ENCODE measurements around the gene NALF2. TPM values are rescaled to one million over a fixed set of nuclear protein-coding genes. Genes with fewer than 3 reads are reported as not detected.

Gene NALF2
- total RNA-seq, 1 experiment from 2014 or later, result not detected

- Histone ChIP-seq H3K4me2 (ENCODE audit: low read length) (no peak overlapping the region), H3K27me3 (ENCODE audit: low read length) (peaks cover 24% of the 10 kb centered on the region), H3K9ac (ENCODE audit: low read length) (no peak overlapping the region), H3K9me2 (replicated peaks; ENCODE audit: low read length) (no peaks in the 10 kb centered on the region), H2AFZ (ENCODE audit: low read length) (no peak overlapping the region), H4K20me1 (ENCODE audit: low read length) (no peaks in the 10 kb centered on the region), H3K9me3 (ENCODE audit: low read length) (no peaks in the 10 kb centered on the region), H3K4me3 (ENCODE audit: low read length) (no peak overlapping the region), H3K36me3 (ENCODE audit: low read depth, low read length) (no peaks in the 10 kb centered on the region), H3F3A (ENCODE audit: low read length, unreplicated experiment) (no peaks in the 10 kb centered on the region), H3K4me1 (ENCODE audit: insufficient read depth, low read length) (no peaks in the 10 kb centered on the region), H3K27ac (ENCODE audit: low read length) (no peak overlapping the region), H3K79me2 (ENCODE audit: low read length) (no peaks in the 10 kb centered on the region)
- no peak for DNase-seq
- no peak for TF ChIP-seq EZH2 (IDR thresholded peaks at IDR 0.05; ENCODE audit: low read length, unreplicated experiment)
- no peak for TF ChIP-seq CTCF (conservative IDR thresholded peaks at IDR 0.05; ENCODE audit: low read depth, low read length)
- TF ChIP-seq EZH2phosphoT487 (IDR thresholded peaks at IDR 0.05; ENCODE audit: borderline replicate concordance, low read length), result no peak
- intact Hi-C loops (cut with micrococcal nuclease), result no loop called here
- ATAC-seq, result no peak
- ChIA-PET CTCF (no interaction called here), POLR2A (ENCODE audit: unreplicated experiment) (no interaction called here)
- BruUV-seq (replicated peaks), result no TSS peak
These were observed 3.3 kb downstream of the NALF2 start for GRCh38 chrX:69507500-69507789.

- Histone ChIP-seq H2AFZ (ENCODE audit: low read length) (no peak overlapping the region), H3F3A (ENCODE audit: low read length, unreplicated experiment) (no peaks in the 10 kb centered on the region), H3K36me3 (ENCODE audit: low read depth, low read length) (no peaks in the 10 kb centered on the region), H4K20me1 (ENCODE audit: low read length) (no peaks in the 10 kb centered on the region), H3K4me2 (ENCODE audit: low read length) (no peak overlapping the region), H3K9me2 (replicated peaks; ENCODE audit: low read length) (no peaks in the 10 kb centered on the region), H3K27me3 (ENCODE audit: low read length) (peaks cover 24% of the 10 kb centered on the region), H3K27ac (ENCODE audit: low read length) (no peak overlapping the region), H3K79me2 (ENCODE audit: low read length) (no peaks in the 10 kb centered on the region), H3K4me1 (ENCODE audit: insufficient read depth, low read length) (no peaks in the 10 kb centered on the region), H3K4me3 (ENCODE audit: low read length) (no peak overlapping the region), H3K9ac (ENCODE audit: low read length) (no peak overlapping the region), H3K9me3 (ENCODE audit: low read length) (no peaks in the 10 kb centered on the region)
- no TSS peak for BruUV-seq (replicated peaks)
- TF ChIP-seq EZH2phosphoT487 (IDR thresholded peaks at IDR 0.05; ENCODE audit: borderline replicate concordance, low read length) (no peak), CTCF (conservative IDR thresholded peaks at IDR 0.05; ENCODE audit: low read depth, low read length) (no peak), EZH2 (IDR thresholded peaks at IDR 0.05; ENCODE audit: low read length, unreplicated experiment) (no peak)
- POLR2A ChIA-PET (ENCODE audit: unreplicated experiment), result no interaction called here
- CTCF ChIA-PET, result no interaction called here
- DNase-seq (no peak), ATAC-seq (no peak)
- intact Hi-C loops (cut with micrococcal nuclease), result no loop called here
These were observed 4.5 kb downstream of the NALF2 start for GRCh38 chrX:69508610-69509009.

- H3K79me2 ChIP-seq (ENCODE audit: low read length), result no peaks in the 10 kb centered on the region
- no peak overlapping the region for H3K4me3 ChIP-seq (ENCODE audit: low read length)
- no peak overlapping the region for H2AFZ ChIP-seq (ENCODE audit: low read length)
- DNase-seq (no peak), ATAC-seq (no peak)
- H3K27ac ChIP-seq (ENCODE audit: low read length), result no peak overlapping the region
- no peaks in the 10 kb centered on the region for H3K9me3 ChIP-seq (ENCODE audit: low read length)
- no peaks in the 10 kb centered on the region for H3K9me2 ChIP-seq (replicated peaks; ENCODE audit: low read length)
- POLR2A ChIA-PET (ENCODE audit: unreplicated experiment), result no interaction called here
- peaks cover 14% of the 10 kb centered on the region for H3K27me3 ChIP-seq (ENCODE audit: low read length)
- no peaks in the 10 kb centered on the region for H4K20me1 ChIP-seq (ENCODE audit: low read length)
- CTCF ChIA-PET, result no interaction called here
- H3K9ac ChIP-seq (ENCODE audit: low read length), result no peak overlapping the region
- H3K36me3 ChIP-seq (ENCODE audit: low read depth, low read length), result no peaks in the 10 kb centered on the region
- no TSS peak for BruUV-seq (replicated peaks)
- no peaks in the 10 kb centered on the region for H3K4me1 ChIP-seq (ENCODE audit: insufficient read depth, low read length)
- H3K4me2 ChIP-seq (ENCODE audit: low read length), result no peak overlapping the region
- TF ChIP-seq CTCF (conservative IDR thresholded peaks at IDR 0.05; ENCODE audit: low read depth, low read length) (no peak), EZH2phosphoT487 (IDR thresholded peaks at IDR 0.05; ENCODE audit: borderline replicate concordance, low read length) (no peak), EZH2 (IDR thresholded peaks at IDR 0.05; ENCODE audit: low read length, unreplicated experiment) (no peak)
- no peaks in the 10 kb centered on the region for H3F3A ChIP-seq (ENCODE audit: low read length, unreplicated experiment)
- intact Hi-C loops (cut with micrococcal nuclease), result no loop called here
These were observed 6.1 kb downstream of the NALF2 start for GRCh38 chrX:69510137-69510715.

All from PC-3 (cell line).